GDM1 (cell line): ENCODE measurements around the gene FAM120B.
A peak's percentile ranks its signal among the peaks of the same experiment; 100 is the strongest.

Source experiments
- DNase-seq: peaks from one replicate; lab custom pipeline; 2025; lab: John Stamatoyannopoulos, UW

The FAM120B gene

DNA sequence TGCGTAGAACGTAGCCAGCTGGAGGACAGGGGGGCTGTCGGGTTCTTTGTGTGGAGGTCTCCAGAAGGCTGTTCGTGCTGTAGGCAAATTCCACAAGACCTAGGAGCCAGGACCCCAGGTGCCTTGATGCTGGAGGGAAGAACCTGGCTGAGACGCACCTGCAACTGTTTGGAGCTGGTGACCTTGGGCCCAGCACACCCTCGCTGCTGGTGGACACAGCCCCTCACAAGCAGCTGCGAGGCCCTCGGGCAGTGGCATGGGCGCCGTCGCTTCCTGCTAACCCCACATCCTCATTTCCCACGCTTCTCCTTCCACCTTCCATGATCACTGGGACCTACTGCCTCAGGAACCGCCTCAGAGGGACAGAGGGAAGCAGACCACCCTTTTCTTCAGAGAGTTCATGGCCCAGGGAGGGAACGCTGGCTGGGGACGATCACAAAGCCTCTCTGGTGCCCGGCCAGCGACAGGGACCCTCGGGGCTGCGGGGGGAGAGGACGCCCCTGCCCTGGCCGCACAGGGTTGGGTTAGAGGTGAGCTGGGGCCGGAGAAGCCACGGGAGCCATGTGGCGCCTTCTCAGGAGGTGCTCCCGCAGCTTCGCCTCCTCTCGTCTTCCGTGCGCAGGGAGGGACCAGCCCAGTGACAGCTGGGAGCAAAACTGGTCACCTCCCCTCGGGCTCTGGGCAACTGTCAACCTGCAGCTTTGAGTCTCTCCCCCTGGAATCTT is 34.1 kb upstream of the FAM120B start:
- no peak for DNase-seq

DNA sequence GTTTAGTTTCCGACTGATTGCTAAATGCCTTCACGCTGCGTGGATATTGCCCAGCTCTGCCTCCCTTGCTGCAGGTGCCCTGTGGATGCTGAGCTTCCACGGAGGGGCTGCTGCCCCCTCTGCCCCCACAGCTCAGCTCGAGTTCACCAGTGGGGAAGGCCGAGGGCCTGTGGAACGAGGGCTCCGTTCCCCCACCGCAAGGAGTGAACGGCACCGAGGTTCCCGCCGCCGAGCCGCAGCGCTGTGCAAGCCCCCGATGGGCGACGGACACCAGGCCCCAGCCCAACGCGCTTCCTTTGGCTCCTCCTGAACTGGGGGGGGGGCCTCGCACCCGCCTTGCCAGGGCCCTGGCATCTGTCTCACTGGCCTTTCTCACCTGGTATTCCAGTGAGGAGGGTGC is 33.4 kb upstream of the FAM120B start:
- DNase-seq: no peak

DNA sequence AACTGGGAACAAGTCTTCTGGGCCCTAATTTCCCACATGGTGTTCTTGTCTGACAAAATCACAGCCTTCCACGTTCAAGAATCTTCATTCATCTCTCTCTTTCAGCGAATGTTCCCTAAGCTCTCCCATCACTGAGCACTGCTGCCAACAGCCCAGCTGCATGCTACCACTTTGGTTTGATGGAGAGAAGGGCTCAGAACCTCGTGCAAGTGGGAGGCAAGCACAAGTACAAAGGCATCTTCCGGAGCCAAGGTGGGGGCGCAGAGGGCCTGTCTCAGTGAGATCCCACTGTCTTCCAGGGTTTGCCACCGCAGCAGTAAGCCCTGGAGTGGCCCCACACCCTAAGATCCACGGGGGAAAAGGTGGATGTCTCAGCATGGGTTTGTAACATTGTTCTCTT is 32.9 kb upstream of the FAM120B start:
- no peak for DNase-seq

DNA sequence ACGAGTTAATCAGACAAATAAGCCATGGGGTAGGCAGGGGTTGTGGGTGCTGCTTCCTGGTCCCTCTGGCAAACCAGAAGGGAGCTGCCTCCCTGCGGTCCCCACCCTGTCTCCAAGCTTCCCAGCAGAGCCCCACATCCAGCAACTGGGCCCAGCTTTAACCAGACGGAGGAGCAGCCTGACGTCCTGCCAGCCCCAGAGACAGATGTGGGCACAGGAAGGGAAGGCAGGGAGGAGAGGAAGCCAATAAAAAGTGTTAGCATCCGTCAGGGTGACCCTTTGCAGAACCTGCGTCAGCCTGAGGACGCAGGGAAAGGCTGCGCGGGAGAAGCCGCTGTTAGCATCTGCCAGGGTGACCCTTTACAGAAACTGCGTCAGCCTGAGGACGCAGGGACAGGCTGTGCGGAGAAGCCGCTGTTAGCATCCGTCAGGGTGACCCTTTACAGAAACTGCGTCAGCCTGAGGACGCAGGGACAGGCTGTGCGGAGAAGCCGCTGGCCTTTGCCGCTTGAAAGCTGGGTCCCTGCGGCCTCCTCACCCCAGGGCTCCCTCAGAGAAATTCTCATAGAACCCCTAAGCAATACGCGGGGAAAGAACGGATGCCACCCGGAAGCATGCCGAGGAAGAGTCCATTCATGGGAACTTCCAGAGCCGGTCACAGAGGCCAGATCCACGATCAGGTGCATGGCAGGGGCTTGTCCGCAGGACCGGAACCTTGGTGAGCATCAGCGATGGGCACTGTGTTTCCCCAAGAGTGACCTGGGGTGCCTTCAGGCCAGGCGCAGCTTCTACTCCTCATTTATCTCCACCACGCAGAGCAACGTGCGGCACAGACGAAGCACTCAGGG is 31.6 kb upstream of the FAM120B start:
- no peak for DNase-seq

DNA sequence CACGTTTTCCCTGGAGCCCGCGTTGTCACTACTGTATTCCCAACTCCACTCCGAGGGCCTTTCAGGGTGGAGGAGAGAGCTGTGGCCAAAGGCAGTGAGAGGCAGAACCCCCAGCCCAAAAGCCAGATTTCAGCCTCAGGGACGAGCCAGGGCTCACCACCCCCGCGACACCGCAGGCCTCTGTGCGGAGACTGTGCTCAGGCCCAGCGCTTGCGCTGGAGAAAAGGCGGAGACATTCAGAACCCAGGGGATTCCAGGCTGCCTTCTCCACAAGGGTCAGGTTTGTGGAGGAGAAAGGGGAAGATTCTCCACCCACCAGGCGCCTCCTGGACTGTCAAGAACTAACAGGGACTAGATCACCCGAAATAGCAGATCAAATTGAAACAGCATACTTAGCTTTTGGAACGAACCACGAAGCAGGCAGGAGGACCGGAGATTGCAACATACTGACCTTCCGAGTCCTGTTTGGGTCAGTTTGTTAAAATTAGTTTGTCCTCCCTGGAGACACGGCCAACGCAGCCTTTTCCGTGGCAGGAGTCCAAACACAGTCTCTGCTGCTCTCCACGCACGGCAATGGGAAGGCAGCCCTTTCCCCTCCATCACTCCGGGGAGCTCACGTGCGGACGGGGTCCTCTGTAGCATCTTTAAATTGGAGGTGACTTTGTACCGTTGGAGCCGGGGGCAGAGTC is 30.0 kb upstream of the FAM120B start:
- no peak for DNase-seq

DNA sequence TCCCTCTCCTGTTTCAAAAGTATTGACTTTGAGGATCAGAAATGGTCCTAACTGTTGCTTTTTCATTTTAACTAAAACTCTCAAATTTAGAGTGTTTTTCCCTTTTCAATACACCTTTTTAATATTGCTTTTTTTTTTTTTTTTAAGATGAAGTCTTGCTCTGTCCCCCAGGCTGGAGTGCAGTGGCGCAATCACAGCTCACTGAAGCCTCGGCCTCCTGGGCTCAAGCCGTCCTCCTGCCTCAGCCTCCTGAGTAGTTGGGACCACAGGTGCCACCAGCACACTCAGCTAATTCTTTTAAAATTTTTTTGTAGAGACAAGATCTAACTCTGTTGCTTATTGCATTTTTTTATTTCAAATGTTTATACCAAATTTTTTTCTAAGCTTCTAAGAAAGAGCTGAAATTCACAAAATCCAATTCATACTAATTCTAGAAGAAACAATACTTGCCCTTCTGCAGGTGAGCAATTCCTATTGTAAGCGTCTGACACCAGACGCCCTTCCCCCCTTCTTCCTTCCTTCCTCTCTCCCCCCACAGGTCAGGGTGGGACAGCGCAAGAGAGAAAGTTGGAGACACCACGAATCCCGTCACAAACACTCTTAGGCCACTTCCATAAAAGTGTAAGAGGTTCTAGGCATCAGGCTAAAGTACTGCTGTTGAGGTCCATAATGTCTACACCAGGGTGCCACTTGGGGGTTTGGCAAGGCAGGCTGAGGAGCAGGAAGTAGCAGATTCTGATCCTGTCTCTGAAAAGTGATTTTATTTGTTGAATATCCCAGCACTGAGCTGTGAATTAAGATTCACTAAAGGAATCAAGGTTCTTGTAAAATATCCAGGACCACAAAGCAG is 28.4 kb upstream of the FAM120B start:
- DNase-seq: no peak

DNA sequence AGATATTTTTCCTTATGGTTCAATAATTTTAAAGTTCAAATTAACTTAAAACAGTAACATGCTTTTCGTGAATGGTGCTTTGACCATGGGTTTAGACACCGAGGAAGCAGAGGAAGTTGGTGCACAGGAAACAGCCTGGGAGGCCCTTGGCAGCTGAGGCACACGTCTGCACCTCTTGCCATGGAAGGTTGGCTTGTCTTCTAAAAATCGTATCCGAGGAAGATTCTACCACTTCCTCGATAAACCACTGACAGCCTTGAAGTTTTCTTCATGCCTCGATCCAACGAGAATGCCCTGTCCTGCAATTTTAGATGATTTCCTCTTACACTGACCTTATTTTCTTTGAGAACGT is 27.8 kb upstream of the FAM120B start:
- DNase-seq: peak; percentile 20

DNA sequence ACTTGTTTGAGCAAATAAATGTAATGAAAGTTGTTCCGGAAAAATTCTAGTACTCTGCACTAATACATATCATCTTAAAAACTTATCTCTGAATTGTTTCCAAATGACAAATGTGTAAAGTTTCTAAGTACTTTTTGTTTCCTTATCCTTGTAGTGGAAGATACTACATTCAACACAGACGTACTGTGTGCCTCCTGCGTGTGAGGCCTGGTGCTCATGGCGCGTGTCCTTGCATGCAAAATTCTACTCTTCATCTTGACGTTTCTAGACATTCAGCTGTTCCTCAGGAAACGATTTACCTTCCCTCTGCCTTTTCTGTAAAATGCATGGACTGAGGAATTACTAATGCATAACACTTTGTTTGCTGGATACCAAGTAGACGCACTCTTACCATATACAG is 27.1 kb upstream of the FAM120B start:
- no peak for DNase-seq

DNA sequence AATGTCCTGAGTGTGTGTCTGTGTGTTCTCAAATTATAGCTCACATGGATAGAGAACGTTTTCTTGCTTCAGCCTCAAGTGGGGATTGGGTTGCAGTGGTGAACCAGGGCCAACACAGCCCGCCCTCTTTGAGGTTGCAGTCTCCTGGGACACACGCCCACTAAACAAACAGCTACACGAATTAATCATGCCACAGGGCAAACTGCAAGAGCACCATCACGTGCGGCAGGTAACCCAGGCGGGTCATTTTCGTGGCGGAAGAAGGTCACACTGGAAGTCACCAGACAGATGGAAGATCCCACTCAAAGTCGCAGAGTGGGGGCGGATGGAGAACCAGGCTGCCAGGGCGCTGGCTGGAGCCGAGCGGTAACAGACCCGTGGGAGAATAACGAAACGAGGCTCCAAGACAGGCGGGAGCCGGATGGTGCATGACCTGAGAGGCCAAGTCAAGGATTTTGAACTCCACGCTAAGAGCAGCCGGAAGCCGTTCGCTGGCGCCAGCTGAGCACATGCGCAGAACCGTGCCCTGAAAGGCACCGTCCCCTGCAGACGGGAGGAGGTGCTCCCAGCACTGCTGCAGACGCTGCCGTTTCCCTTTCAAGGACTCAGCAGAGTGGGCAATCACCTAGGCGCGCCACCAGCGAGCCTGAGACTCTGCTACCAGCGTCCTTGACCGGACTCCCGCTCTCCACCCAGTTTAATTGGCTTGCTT is 26.4 kb upstream of the FAM120B start:
- DNase-seq: no peak

DNA sequence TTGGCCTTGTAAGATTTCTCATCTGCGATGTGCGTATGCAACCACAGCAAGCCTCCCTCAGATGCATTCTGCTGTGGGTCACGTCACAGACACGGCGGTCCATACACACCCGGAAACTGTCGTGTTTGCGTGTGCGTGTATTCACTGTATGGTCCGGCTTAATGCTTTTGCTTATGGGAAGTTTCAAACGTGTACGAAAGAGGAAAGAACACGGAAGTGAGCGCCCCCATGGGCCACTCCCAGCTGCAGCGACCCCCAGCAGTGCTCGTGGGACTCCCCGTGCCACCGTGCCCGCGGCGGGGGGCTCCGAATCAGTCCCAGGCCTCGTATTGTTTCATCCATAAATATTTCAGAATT is 25.9 kb upstream of the FAM120B start:
- no peak for DNase-seq

DNA sequence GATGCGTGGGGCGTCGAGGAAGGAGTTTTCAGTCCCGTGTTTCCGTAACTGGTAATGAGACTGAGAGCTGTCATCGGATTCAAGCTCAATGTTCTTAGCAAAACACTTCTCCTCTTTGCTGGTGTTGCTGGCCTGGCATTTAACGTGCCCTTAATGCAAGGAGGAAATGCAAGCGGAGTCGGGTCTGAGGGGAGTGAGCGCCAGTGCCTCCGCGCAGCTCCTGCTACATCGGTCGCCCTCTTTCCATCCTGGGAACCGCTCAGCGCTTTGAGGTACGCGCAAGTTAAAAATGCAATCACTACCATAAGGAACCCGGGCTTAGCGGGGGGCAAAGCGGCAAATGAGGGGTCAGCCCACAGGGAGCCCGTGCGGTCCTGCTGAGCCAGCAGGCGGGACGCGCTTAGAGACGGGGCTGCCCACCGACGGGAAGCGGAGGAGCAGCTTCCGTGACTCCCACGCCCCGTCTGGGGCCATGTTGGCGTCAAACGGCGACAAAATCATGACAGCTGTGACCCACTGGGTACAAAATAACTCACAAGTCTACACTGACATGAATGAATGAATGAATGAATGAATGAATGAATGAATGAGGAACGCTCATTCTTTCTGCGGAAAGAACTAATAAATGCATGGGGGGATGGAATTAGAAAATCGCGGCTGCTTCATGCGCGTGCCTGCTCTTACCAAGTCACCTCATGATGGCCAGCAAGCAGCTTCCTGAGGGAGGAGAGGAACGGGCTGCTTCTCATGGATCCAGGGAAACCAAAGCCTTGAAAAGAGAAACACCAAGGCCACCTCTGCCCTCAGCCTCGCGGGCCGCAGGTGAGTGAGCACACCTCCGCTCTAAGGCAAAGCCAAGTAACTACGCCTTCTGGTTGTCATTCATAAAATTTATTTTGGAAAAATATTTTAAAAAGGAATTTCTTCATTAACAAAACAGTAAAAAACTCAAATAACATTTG is 24.9 kb upstream of the FAM120B start:
- DNase-seq: no peak

DNA sequence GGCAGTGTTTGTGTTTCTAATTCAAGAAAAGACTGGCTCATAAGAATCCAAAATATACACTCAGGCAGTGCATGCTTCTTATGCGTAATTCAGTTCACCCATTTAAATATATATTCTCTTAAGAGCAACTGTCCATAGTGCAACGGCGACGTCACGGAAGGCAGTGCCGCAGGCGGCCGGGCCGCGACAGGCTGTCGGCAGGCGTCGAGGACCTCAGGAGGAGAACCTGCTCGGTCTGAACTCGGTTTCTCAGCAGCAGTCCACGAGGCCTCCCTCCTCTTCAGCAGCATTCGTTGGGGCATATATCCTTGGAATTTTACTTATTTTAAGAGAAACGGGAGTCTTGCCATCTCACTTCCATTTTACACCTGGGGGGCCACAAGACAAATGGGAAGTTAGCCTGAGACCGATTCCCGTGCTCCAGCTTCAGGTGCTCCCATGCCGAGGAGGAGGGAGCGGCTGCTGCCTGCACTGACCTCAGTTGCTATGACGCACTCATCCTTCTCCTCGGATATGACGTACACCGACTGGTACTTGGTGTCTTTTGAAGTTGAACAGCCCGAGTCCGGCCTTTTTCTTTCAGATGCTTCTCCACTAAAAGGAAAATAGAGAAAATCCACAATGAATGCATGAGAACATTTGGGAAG is 23.9 kb upstream of the FAM120B start:
- DNase-seq: no peak

DNA sequence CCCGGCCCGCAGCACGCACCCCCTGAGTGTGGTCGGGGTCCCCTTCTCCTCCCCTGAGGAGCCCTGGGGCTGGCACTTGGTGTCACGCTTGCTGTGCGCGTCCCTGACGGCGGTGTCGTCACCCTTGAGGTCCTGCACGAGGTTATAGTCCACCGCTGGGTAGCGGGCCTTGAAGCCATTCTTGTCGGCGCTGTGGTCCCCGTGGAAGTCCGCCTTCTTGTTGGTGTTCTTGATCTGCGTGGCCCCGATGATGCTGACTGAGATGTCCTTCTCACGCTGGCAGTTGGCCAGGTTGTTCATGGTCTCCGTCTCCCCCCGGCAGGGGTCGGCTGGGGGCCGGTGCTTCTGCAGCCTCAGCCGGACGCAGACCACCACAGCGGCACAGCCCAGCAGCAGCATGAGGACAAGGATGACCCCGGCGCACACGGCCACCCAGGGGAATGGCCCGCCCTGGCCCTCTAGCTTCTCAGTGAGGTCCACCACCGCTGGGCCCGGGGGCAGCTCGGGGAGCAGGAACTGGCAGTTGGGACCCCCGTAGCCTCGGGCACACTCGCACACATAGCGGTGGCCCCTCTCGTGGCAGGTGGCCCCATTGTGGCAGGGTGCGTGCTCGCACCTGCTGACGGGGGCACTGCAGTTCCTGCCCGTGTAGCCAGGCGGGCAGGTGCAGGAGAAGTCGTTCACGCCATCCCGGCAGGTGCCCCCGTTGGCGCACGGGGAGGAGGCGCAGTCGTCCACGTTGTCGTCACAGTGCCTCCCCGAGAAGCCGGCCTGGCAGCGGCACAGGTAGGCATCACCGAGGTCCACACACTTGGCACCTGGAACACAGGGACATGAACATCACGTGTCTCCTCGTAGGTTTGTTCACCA is 23.1 kb upstream of the FAM120B start:
- no peak for DNase-seq

DNA sequence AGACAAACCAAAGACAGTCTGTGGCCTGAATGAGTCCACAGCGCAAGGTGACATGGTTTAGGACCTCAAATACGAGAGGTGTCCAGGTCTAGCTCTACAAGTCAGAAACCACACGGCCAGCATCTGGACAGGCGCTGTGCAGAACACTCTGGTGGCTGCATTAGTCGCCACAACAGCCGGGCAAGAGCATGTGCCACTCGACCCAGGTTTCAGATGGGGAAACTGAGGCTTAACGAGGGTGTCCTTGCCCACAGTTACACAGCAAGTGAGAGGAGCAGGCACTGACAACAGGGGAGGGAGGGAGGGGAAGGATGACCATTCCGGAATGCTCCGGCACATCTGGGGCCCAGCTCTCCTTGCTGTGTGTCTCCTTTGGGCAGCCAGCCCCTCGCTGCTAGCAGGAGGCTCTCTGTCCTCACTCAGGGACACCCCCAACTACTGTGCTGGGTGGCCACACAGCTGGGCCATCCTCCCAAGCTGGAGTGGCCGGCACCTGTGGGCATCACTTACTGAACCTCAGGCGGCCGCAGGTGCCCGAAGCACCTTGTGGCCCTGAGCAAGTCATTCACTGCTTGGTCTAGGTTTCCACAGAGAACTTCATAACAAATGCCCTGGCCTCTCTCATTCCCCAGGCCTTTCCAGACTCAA is 22.3 kb upstream of the FAM120B start:
- DNase-seq: no peak

DNA sequence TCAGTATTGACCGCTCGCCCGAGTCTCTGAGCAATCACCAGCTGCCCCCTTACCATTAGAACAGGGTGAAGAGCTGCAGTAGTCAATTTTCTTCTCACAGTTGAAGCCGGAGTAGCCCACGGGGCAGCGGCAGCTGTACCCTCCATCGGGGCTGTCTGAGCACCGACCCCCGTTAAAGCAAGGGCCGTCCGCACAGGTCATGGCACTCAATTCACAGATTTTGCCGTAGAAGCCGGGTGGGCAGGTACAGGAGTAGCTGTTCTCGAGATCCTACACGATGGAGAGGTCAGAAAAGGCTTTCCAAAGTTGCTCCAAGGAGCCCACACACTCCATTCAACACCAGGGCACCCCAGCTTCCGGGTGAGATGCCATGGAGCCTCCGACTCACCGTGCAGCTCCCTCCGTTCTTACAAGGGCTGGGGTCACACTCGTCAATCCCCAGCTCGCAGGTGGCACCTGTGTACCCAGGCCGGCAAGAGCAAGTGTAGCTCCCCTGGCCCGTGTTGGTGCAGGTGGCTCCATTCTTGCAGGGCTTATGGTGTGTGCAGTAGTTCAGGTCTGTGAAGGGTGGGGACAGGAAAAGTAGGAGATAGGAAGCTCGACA is 21.6 kb upstream of the FAM120B start:
- DNase-seq: no peak

DNA sequence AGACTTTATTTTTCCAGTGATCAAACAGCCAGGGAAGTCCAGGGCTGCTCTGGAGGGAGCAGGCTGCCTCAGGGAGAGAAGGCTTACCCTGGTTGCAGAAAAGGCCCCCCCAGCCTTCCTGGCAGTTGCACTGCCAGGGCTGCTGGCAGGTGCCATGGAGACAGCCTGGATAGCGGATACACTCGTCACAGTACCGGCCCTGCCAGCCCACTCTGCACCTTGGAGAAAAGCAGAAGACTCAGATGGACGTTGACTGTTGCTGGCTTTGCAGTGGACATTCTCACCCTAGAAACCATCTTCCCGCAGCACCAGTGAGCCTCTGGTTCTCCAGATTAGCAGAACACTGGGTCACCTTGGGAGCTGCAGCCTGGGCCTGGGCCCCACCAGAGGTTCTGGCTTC is 21.1 kb upstream of the FAM120B start:
- no peak for DNase-seq

DNA sequence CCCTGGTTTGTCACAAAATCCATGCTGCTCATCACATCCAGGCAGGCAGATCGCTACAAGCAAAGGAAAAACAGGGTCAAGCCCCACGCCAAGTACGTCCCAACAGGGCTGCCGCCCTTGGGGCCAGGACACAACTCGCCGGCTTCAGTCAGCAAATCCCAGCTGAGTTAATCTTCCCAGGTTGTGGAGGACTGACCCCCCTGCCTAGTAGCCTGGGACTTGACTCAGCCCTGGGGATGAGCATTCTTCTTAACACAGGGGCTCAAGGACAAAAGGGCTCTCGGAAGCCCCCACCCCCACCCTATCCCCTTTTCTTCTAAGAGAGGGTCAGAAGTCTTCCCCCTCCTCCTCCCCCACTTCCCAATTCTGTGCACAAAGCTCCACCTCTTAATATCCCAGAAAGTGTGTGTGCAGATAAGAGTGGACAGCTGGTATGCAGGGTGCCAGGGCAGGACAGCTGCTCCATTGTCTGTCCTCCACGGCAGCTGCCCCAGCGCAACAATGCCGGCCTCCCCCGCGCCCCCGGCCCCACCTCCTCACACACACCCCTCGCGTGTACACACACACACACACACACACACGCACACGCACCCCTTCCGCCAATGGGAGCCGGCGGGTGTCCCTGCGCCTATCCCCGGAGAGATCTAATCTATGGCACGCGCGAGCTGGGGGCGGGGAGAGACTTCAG is 20.2 kb upstream of the FAM120B start:
- no peak for DNase-seq

DNA sequence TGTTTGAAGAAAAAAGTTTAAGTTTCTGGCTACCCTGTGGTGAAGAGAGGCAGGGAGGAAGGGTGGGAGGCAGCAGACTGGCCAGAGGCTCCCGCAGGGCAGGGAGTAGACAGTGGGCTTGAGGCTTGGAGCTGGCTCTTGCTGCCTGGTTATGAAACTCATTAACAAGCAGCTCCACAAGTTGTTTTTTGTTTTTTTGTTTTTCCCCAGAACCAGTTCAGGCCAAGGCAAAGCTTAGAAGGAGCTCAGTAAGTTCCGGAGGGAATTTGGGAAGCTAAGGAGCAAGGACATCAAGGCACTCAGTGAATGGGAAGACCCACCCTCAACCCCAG is 19.7 kb upstream of the FAM120B start:
- no peak for DNase-seq
